H1 (cell line): ENCODE data around the gene RNU1-4. TPM values are rescaled to one million over a fixed set of nuclear protein-coding genes. Genes with fewer than 3 reads are reported as not detected.

Experiments
- CTCF ChIA-PET: fragments of 300-600 bp; sonication (Branson Sonifier 250); formaldehyde crosslinking; loops from one replicate; lab custom pipeline; 2021; ENCODE audit not compliant: partially characterized antibody; lab: Charles Lee
- POLR2A ChIA-PET: fragments of 300-600 bp; sonication (Branson Sonifier 250); formaldehyde crosslinking; loops from one replicate; lab custom pipeline; 2021; ENCODE audit warnings: inconsistent platforms; ENCODE audit not compliant: partially characterized antibody; lab: Charles Lee
- DNase-seq, 2 experiments: peaks; one replicate each; pipeline versions ENCODE4 v3.0.0 to v3.0.0-alpha.2; 2010 to 2022; ENCODE audit warnings: low spot score in 2 of 2, low read depth in 1 of 2, mixed read lengths in 1 of 2
- FAIRE-seq: peaks from 2 replicates; lab custom pipeline; 2011; peaks lifted over from hg19 to GRCh38; lab: Jason Lieb, UNC
- H2AFZ ChIP-seq: 2 replicates; pipeline ENCODE4 v1.8.1; 2012; ENCODE audit warnings: low read length, inconsistent platforms
- H2AK5ac ChIP-seq: 2 replicates; pipeline ENCODE4 v1.6.1; 2013; ENCODE audit warnings: low read depth, low read length
- H2BK120ac ChIP-seq: replicated peaks from 2 replicates; pipeline ENCODE3; 2013; ENCODE audit warnings: low read depth, low read length, inconsistent platforms
- H2BK12ac ChIP-seq: 2 replicates; pipeline ENCODE4 v1.6.1; 2013; ENCODE audit warnings: low read depth, low read length
- H2BK15ac ChIP-seq: 2 replicates; pipeline ENCODE4 v1.6.1; 2013; ENCODE audit warnings: low read length
- H2BK20ac ChIP-seq: 2 replicates; pipeline ENCODE4 v1.6.1; 2013; ENCODE audit warnings: low read length
- H2BK5ac ChIP-seq: 2 replicates; pipeline ENCODE4 v1.6.1; 2013; ENCODE audit warnings: low read depth, low read length
- H3K14ac ChIP-seq: 2 replicates; pipeline ENCODE4 v1.6.1; 2013; ENCODE audit warnings: inconsistent platforms; ENCODE audit not compliant: insufficient read length
- H3K18ac ChIP-seq: 2 replicates; pipeline ENCODE4 v1.6.1; 2013; ENCODE audit warnings: low read length; ENCODE audit errors: extremely low read depth
- H3K23ac ChIP-seq: 2 replicates; pipeline ENCODE4 v1.6.1; 2013; ENCODE audit warnings: inconsistent platforms; ENCODE audit not compliant: insufficient read length
- H3K23me2 ChIP-seq: 2 replicates; pipeline ENCODE4 v1.6.1; 2013; ENCODE audit warnings: low read depth, low read length
- H3K27ac ChIP-seq: 2 replicates; pipeline ENCODE4 v1.6.1; 2011; ENCODE audit warnings: low read depth, low read length, inconsistent platforms
- H3K27me3 ChIP-seq, 4 experiments: replicated peaks in 1 of 4; 1 replicate in 1 of 4; 2 replicates in 3 of 4; pipeline versions ENCODE4 v1.6.1 to v1.8.1; 2011 to 2013; ENCODE audit warnings: low read length in 3 of 4, mild to moderate bottlenecking in 3 of 4, inconsistent platforms in 2 of 4, mixed read lengths in 2 of 4, moderate library complexity in 1 of 4; ENCODE audit not compliant: control insufficient read depth in 3 of 4, insufficient read depth in 3 of 4; ENCODE audit errors: extremely low read depth in 1 of 4
- H3K36me3 ChIP-seq, 4 experiments: 2 replicates each; pipeline versions ENCODE4 v1.6.1 to v1.8.1; 2011 to 2013; ENCODE audit warnings: mild to moderate bottlenecking in 4 of 4, low read length in 3 of 4, moderate library complexity in 2 of 4, control low read depth in 1 of 4, inconsistent platforms in 1 of 4; ENCODE audit not compliant: insufficient read depth in 4 of 4, control insufficient read depth in 2 of 4
- H3K4ac ChIP-seq: replicated peaks from 2 replicates; pipeline ENCODE3; 2013; ENCODE audit warnings: low read length, low read depth, mixed read lengths, inconsistent platforms; ENCODE audit not compliant: insufficient read length
- H3K4me1 ChIP-seq, 4 experiments: replicated peaks in 1 of 4; 1 replicate in 1 of 4; 2 replicates in 3 of 4; pipeline versions ENCODE4 v1.6.1 to v1.8.1; 2011 to 2013; ENCODE audit warnings: low read length in 3 of 4, inconsistent platforms in 2 of 4, mixed read lengths in 1 of 4; ENCODE audit not compliant: insufficient read depth in 4 of 4, control insufficient read depth in 3 of 4
- H3K4me2 ChIP-seq, 2 experiments: 2 replicates each; pipeline versions ENCODE4 v1.6.1 to v1.8.1; 2011 to 2013; ENCODE audit warnings: low read depth in 2 of 2, low read length in 2 of 2, control low read depth in 1 of 2, inconsistent platforms in 1 of 2, mild to moderate bottlenecking in 1 of 2; ENCODE audit not compliant: insufficient read depth in 1 of 2
- H3K4me3 ChIP-seq, 4 experiments: fragments of 200-600, 300-600 bp in 1 of 4; sonication (generic), shearing (Covaris generic), sonication (Bioruptor Twin) in 1 of 4; 2 replicates each; pipeline versions ENCODE4 v1.5.1 to v1.8.1; 2011 to 2016; ENCODE audit warnings: low read length in 4 of 4, low read depth in 3 of 4, control low read depth in 2 of 4, inconsistent platforms in 2 of 4, mild to moderate bottlenecking in 2 of 4, mixed read lengths in 1 of 4, moderate library complexity in 1 of 4; ENCODE audit not compliant: insufficient read depth in 2 of 4; ENCODE audit errors: extremely low read depth in 1 of 4
- H3K56ac ChIP-seq: replicated peaks from 2 replicates; pipeline ENCODE3; 2013; ENCODE audit warnings: low read depth, mild to moderate bottlenecking, mixed read lengths, low read length, inconsistent platforms; ENCODE audit not compliant: insufficient read length
- H3K79me1 ChIP-seq: 2 replicates; pipeline ENCODE4 v1.6.1; 2013; ENCODE audit warnings: low read depth, low read length, control low read depth
- H3K79me2 ChIP-seq, 2 experiments: 2 replicates each; pipeline versions ENCODE4 v1.6.1 to v1.8.1; 2012 to 2013; ENCODE audit warnings: low read length in 2 of 2, mild to moderate bottlenecking in 2 of 2, inconsistent platforms in 1 of 2; ENCODE audit not compliant: insufficient read depth in 2 of 2, control insufficient read depth in 1 of 2
- H3K9ac ChIP-seq, 4 experiments: replicated peaks in 1 of 4; 1 replicate in 1 of 4; 2 replicates in 3 of 4; pipeline versions ENCODE4 v1.6.1 to v1.8.1; 2011 to 2013; ENCODE audit warnings: low read depth in 3 of 4, low read length in 3 of 4, control low read depth in 2 of 4, mild to moderate bottlenecking in 2 of 4, moderate library complexity in 2 of 4, inconsistent platforms in 1 of 4; ENCODE audit errors: extremely low read depth in 1 of 4
- H3K9me3 ChIP-seq, 2 experiments: 2 replicates each; pipeline versions ENCODE4 v1.6.1 to v1.8.1; 2012 to 2013; ENCODE audit warnings: mild to moderate bottlenecking in 2 of 2, moderate library complexity in 2 of 2, control low read depth in 1 of 2, inconsistent platforms in 1 of 2, low read depth in 1 of 2, low read length in 1 of 2, mixed read lengths in 1 of 2; ENCODE audit not compliant: insufficient read depth in 2 of 2
- H4K20me1 ChIP-seq, 2 experiments: replicated peaks in 1 of 2; 2 replicates each; pipeline versions ENCODE3 to v1.8.1; 2011 to 2013; ENCODE audit warnings: inconsistent platforms in 2 of 2, low read length in 2 of 2, mild to moderate bottlenecking in 1 of 2; ENCODE audit not compliant: insufficient read depth in 2 of 2, control insufficient read depth in 1 of 2
- H4K5ac ChIP-seq: 2 replicates; pipeline ENCODE4 v1.6.1; 2013; ENCODE audit warnings: low read length, low read depth, mixed read lengths, inconsistent platforms; ENCODE audit not compliant: insufficient read length
- H4K8ac ChIP-seq: 2 replicates; pipeline ENCODE4 v1.8.0; 2013; ENCODE audit warnings: mild to moderate bottlenecking, moderate library complexity, low read length, inconsistent platforms; ENCODE audit not compliant: insufficient read depth; ENCODE audit errors: extremely low read depth
- H4K91ac ChIP-seq: replicated peaks from 2 replicates; pipeline ENCODE3; 2013; ENCODE audit warnings: low read length, mixed read lengths, inconsistent platforms; ENCODE audit not compliant: insufficient read length
- ATF2 ChIP-seq: IDR thresholded peaks from 2 replicates; pipeline ENCODE4 v1.6.1; 2012; ENCODE audit warnings: low read length, inconsistent platforms
- BACH1 ChIP-seq: IDR thresholded peaks from 2 replicates; pipeline ENCODE4 v1.6.1; 2012; ENCODE audit warnings: low read length, improper control_type of control experiment
- CBX8 ChIP-seq: fragments of 300-800, 300-1000 bp; sonication (generic); IDR thresholded peaks from 2 replicates; pipeline ENCODE4 v1.7.1; 2016; ENCODE audit warnings: low read depth, low read length, borderline replicate concordance
- EP300 ChIP-seq, 2 experiments: IDR thresholded peaks; 1 replicate in 1 of 2; 2 replicates in 1 of 2; pipeline ENCODE4 v1.6.1; 2011 to 2012; ENCODE audit warnings: low read depth in 2 of 2, low read length in 2 of 2, mild to moderate bottlenecking in 2 of 2, borderline replicate concordance in 1 of 2, inconsistent platforms in 1 of 2, moderate library complexity in 1 of 2
- KDM4A ChIP-seq: IDR thresholded peaks from one replicate; pipeline ENCODE4 v1.7.1; 2012; ENCODE audit warnings: low read depth, mild to moderate bottlenecking, moderate library complexity, low read length, inconsistent platforms; ENCODE audit not compliant: severe bottlenecking
- MAFK ChIP-seq: IDR thresholded peaks from 2 replicates; pipeline ENCODE4 v1.6.1; 2012; ENCODE audit warnings: low read depth, mild to moderate bottlenecking, improper control_type of control experiment, low read length
- NRF1 ChIP-seq: IDR thresholded peaks from 2 replicates; pipeline ENCODE4 v1.6.1; 2011; ENCODE audit warnings: mild to moderate bottlenecking, low read depth, low read length, improper control_type of control experiment
- PHF8 ChIP-seq: fragments of 200-600 bp; sonication (generic); conservative IDR thresholded peaks from 2 replicates; pipeline ENCODE4 v1.7.1; 2012; ENCODE audit warnings: low read depth, mild to moderate bottlenecking, inconsistent platforms, low read length, moderate library complexity
- SP1 ChIP-seq: IDR thresholded peaks from 2 replicates; pipeline ENCODE4 v1.6.1; 2011; ENCODE audit warnings: low read depth, low read length
- SRF ChIP-seq: IDR thresholded peaks from 2 replicates; pipeline ENCODE4 v1.6.1; 2011; ENCODE audit warnings: mild to moderate bottlenecking, low read depth, low read length, moderate library complexity
- TEAD4 ChIP-seq: IDR thresholded peaks from 2 replicates; pipeline ENCODE4 v1.6.1; 2012; ENCODE audit warnings: low read depth, low read length, inconsistent platforms, mixed read lengths
- WGBS, 2 experiments: shearing (Covaris generic) in 1 of 2; methylation state at CpG; one replicate each; pipeline versions ENCODE4 v1.1.6 to v1.1.7; 2013 to 2015; ENCODE audit warnings: low lambda C conversion rate in 2 of 2, mixed read lengths in 2 of 2, inconsistent platforms in 1 of 2, low coverage in 1 of 2, missing lambda C conversion rate in 1 of 2; ENCODE audit not compliant: insufficient replicate concordance in 2 of 2, insufficient coverage in 1 of 2, insufficient read length in 1 of 2; ENCODE audit errors: extremely low coverage in 1 of 2, missing lambda C conversion rate in 1 of 2; 5-methylcytosine and 5-hydroxymethylcytosine counted together
- polyA plus RNA-seq, 7 experiments: library from polyadenylated mRNA; depleted of rRNA in 3 of 7; stranded (reverse) in 5 of 7; unstranded in 2 of 7; fragments of >200 nt in 5 of 7; fragments of 200-250 nt in 2 of 7; gene quantifications; 1 replicate in 5 of 7; 2 replicates in 1 of 7; 4 replicates in 1 of 7; pipeline versions ENCODE4 v1.2.1 to v1.2.3, GENCODE V29; 2011 to 2013; ENCODE audit warnings: missing spikeins in 2 of 7, mixed read lengths in 2 of 7
- total RNA-seq: library from RNA; stranded (reverse); fragmentation: NEBNext Ultra II Directional; extraction: Animal tissue kit (Norgen Biotek cat#: 25700); gene quantifications from 2 replicates; pipeline ENCODE4 v1.2.1, GENCODE V29; 2021

RNU1-4 gene
- total and polyA plus RNA-seq, 2 of the 8 experiments (the other 6 are each of a cell fraction or from before 2014, with no cell fraction given), result 145 to 1,303 TPM

- Histone ChIP-seq H4K5ac (no peak overlapping the region), H3K4me1 (peaks cover 0 to 11% (median 6%) of the 10 kb centered on the region in 4 experiments; a peak in 5 of 7 replicates), H3K4me3 (no peak overlapping the region), H3K79me2 (no peaks in the 10 kb centered on the region), H4K8ac (no peak overlapping the region), H3K27ac (no peak overlapping the region), H3K23me2 (no peaks in the 10 kb centered on the region), H3K4ac (no peak overlapping the region), H3K27me3 (peaks cover 0 to 2% (median 0%) of the 10 kb centered on the region in 4 experiments; a peak in 2 of 7 replicates), H3K4me2 (no peak overlapping the region), H4K91ac (no peak overlapping the region), H3K14ac (no peak overlapping the region), H2BK15ac (no peak overlapping the region), H3K9ac (no peak overlapping the region), H4K20me1 (no peaks in the 10 kb centered on the region), H2BK120ac (no peak overlapping the region), H3K9me3 (no peaks in the 10 kb centered on the region), H3K18ac (no peak overlapping the region), H2AK5ac (no peak overlapping the region), H3K36me3 (no peaks in the 10 kb centered on the region), H2BK5ac (no peak overlapping the region), H2BK12ac (no peak overlapping the region), H3K23ac (no peak overlapping the region), H3K79me1 (no peaks in the 10 kb centered on the region), H3K56ac (no peak overlapping the region), H2BK20ac (no peak overlapping the region), H2AFZ (no peak overlapping the region)
- WGBS, 2 experiments, result 81% methylated on average over 11 of the region's 11 CpGs; no CpG with 5 or more reads in 1 of the 2 experiments
- FAIRE-seq (no peak), DNase-seq (no peak)
- ChIA-PET CTCF (interaction anchor here (1.1 to 29.9 kb wide), 5 partner anchors 24 to 101 kb away, joined by 4 to 723 read pairs (median 6); no protein-coding TSS in a partner anchor), POLR2A (interaction anchor here (1.3 kb wide), 1 partner anchor 182 kb away, joined by 3 read pairs; no protein-coding TSS in a partner anchor)
- no peak for TF ChIP-seq EP300 (IDR thresholded peaks at IDR 0.05; ENCODE audit: borderline replicate concordance in 1 of 2, low read depth in 2 of 2, low read length in 2 of 2)
- TF ChIP-seq SP1, result no peak
- no peak for TF ChIP-seq NRF1
- no peak for TF ChIP-seq BACH1
- TF ChIP-seq SRF, result no peak
- no peak for TF ChIP-seq MAFK
- no peak for TF ChIP-seq CBX8
- TF ChIP-seq TEAD4, result no peak
- TF ChIP-seq KDM4A, result no peak
- no peak for TF ChIP-seq ATF2
- no peak for TF ChIP-seq PHF8
These were observed 18.3 kb upstream of the RNU1-4 start for GRCh38 chr1:16721871-16722641.
